ENCODE results near the gene KCND3. TPM values are rescaled to one million over a fixed set of nuclear protein-coding genes. Genes with fewer than 3 reads are reported as not detected.

The KCND3 gene
- polyA plus RNA-seq, 1 donor (not counting 4 experiments of a cell fraction or from before 2014, with no cell fraction given) = 0.21 TPM

DNA sequence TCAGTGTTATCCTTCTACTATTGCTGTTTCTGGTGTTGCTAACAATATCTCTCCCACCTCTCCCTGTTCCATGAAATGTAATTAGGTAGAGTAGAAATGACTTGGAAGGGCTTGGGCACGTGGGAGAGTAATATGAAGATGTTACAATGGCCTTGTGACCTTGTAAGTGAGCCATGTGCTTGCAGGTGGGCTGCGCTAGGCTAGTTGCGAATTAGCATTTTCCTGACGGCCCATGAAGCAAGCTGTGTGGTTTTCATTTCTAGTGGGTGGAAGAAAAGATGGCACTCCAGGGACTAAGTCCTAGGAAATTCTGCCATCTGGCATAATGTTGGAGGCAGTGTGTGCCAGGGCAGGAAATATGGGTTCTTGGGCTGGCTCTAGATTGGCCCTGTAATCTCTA lies 241.5 kb downstream of the KCND3 start:
- no peak overlapping the region for H3K9ac ChIP-seq (ENCODE audit: control insufficient read depth, extremely low read depth, insufficient read depth, low read length)
- no peaks in the 10 kb centered on the region for H3K79me2 ChIP-seq (ENCODE audit: control insufficient read depth, insufficient read depth, low read length)
- no peaks in the 10 kb centered on the region for H3K9me1 ChIP-seq (ENCODE audit: control insufficient read depth, extremely low read depth, insufficient read depth, low read length)
- no peaks in the 10 kb centered on the region for H3K4me1 ChIP-seq (ENCODE audit: control insufficient read depth, extremely low read depth, insufficient read depth, low read length)
- no peaks in the 10 kb centered on the region for H4K20me1 ChIP-seq (ENCODE audit: control insufficient read depth, extremely low read depth, insufficient read depth, low read length)
- H3K27ac ChIP-seq (ENCODE audit: control insufficient read depth, insufficient read depth, low read length) = no peak overlapping the region
- H2AFZ ChIP-seq (ENCODE audit: control insufficient read depth, low read length) = no peak overlapping the region
- FAIRE-seq (no peak), DNase-seq (ENCODE audit: low read depth, low spot score) (no peak)
- TF ChIP-seq EZH2 (IDR thresholded peaks at IDR 0.05; ENCODE audit: low read length) = no peak
- TF ChIP-seq, protein P1, sequence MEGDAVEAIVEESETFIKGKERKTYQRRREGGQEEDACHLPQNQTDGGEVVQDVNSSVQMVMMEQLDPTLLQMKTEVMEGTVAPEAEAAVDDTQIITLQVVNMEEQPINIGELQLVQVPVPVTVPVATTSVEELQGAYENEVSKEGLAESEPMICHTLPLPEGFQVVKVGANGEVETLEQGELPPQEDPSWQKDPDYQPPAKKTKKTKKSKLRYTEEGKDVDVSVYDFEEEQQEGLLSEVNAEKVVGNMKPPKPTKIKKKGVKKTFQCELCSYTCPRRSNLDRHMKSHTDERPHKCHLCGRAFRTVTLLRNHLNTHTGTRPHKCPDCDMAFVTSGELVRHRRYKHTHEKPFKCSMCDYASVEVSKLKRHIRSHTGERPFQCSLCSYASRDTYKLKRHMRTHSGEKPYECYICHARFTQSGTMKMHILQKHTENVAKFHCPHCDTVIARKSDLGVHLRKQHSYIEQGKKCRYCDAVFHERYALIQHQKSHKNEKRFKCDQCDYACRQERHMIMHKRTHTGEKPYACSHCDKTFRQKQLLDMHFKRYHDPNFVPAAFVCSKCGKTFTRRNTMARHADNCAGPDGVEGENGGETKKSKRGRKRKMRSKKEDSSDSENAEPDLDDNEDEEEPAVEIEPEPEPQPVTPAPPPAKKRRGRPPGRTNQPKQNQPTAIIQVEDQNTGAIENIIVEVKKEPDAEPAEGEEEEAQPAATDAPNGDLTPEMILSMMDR (optimal IDR thresholded peaks at IDR 0.05 in 1 of 3, IDR thresholded peaks at IDR 0.05 in 1 of 3, conservative IDR thresholded peaks at IDR 0.05 in 1 of 3; ENCODE audit: extremely low read depth in 1 of 3, insufficient read depth in 2 of 3, low read length in 3 of 3) = no peak
- H3K4me2 ChIP-seq (ENCODE audit: control insufficient read depth, extremely low read depth, insufficient read depth, low read depth, low read length) = no peak overlapping the region
- no peak overlapping the region for H3K4me3 ChIP-seq (ENCODE audit: control insufficient read depth in 2 of 3, extremely low read depth in 1 of 3, insufficient read depth in 2 of 3, low read depth in 1 of 3, low read length in 3 of 3)
- dilution Hi-C loops (cut with MboI; ENCODE audit: extremely low pct_ligation_motif_present, low sequenced_read_pairs) = no loop called here
- H3K9me3 ChIP-seq (ENCODE audit: control insufficient read depth, low read depth, low read length) = no peaks in the 10 kb centered on the region
- H3K27me3 ChIP-seq (ENCODE audit: control insufficient read depth, extremely low read depth, insufficient read depth, low read length) = no peaks in the 10 kb centered on the region
- no peaks in the 10 kb centered on the region for H3K36me3 ChIP-seq (ENCODE audit: control insufficient read depth in 2 of 2, extremely low read depth in 1 of 2, insufficient read depth in 2 of 2, low read length in 2 of 2)

DNA sequence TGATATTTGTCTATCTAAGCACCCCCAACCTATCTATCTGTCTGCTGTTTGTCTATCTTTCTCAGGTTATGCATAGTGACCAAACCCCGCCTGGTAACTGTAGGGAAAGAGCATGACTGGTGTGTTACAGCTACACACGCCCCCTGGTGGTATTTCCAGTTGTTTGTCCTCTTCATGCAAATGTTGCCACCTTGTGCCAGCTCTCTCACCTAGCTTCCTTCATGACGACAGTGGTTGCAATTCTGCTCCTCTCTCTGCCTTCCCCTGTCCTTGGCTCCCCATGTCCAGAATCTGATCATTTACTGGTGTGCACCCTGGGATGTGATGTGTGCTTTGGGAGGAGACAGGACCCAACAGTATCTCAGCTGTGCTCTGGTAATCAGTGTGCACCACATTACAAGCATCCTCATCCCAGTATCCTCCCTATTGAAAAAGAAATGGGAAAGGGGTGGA lies 242.2 kb downstream of the KCND3 start:
- Histone ChIP-seq H3K4me2 (ENCODE audit: control insufficient read depth, extremely low read depth, insufficient read depth, low read depth, low read length) (no peak overlapping the region), H3K9me3 (ENCODE audit: control insufficient read depth, low read depth, low read length) (no peaks in the 10 kb centered on the region), H3K9ac (ENCODE audit: control insufficient read depth, extremely low read depth, insufficient read depth, low read length) (no peak overlapping the region), H3K27ac (ENCODE audit: control insufficient read depth, insufficient read depth, low read length) (no peak overlapping the region), H3K4me3 (ENCODE audit: control insufficient read depth in 2 of 3, extremely low read depth in 1 of 3, insufficient read depth in 2 of 3, low read depth in 1 of 3, low read length in 3 of 3) (no peak overlapping the region), H3K4me1 (ENCODE audit: control insufficient read depth, extremely low read depth, insufficient read depth, low read length) (no peaks in the 10 kb centered on the region), H3K79me2 (ENCODE audit: control insufficient read depth, insufficient read depth, low read length) (no peaks in the 10 kb centered on the region), H4K20me1 (ENCODE audit: control insufficient read depth, extremely low read depth, insufficient read depth, low read length) (no peaks in the 10 kb centered on the region), H3K9me1 (ENCODE audit: control insufficient read depth, extremely low read depth, insufficient read depth, low read length) (no peaks in the 10 kb centered on the region), H3K36me3 (ENCODE audit: control insufficient read depth in 2 of 2, extremely low read depth in 1 of 2, insufficient read depth in 2 of 2, low read length in 2 of 2) (no peaks in the 10 kb centered on the region), H2AFZ (ENCODE audit: control insufficient read depth, low read length) (no peak overlapping the region), H3K27me3 (ENCODE audit: control insufficient read depth, extremely low read depth, insufficient read depth, low read length) (no peaks in the 10 kb centered on the region)
- FAIRE-seq (peak; percentile 83), DNase-seq (ENCODE audit: low read depth, low spot score) (peak; percentile 56)
- dilution Hi-C loops (cut with MboI; ENCODE audit: extremely low pct_ligation_motif_present, low sequenced_read_pairs) = no loop called here
- TF ChIP-seq, protein P1 (optimal IDR thresholded peaks at IDR 0.05 in 1 of 3, IDR thresholded peaks at IDR 0.05 in 1 of 3, conservative IDR thresholded peaks at IDR 0.05 in 1 of 3; ENCODE audit: extremely low read depth in 1 of 3, insufficient read depth in 2 of 3, low read length in 3 of 3) = peak; percentile 73 to 99 (median 98)
- TF ChIP-seq EZH2 (IDR thresholded peaks at IDR 0.05; ENCODE audit: low read length) = no peak

Data from keratinocyte (primary cell).